BE2C (cell line): Measurements from ENCODE around the gene RNU1-2.
"Not testable (repeated sequence)": the region's sequence is repeated elsewhere in the genome, so short reads cannot be mapped to it uniquely, and the experiment has no call there.

Source experiments
- DNase-seq: peaks from one replicate; pipeline ENCODE4 v3.0.0-alpha.2; 2020
- H3K27me3 ChIP-seq: fragments of 250-450 bp; sonication (Bioruptor Pico); 2 replicates; pipeline ENCODE4 v1.5.1; 2020; ENCODE audit warnings: mild to moderate bottlenecking
- H3K36me3 ChIP-seq: fragments of 250-450 bp; sonication (Bioruptor Pico); 2 replicates; pipeline ENCODE4 v1.5.1; 2020; ENCODE audit warnings: mild to moderate bottlenecking
- H3K4me1 ChIP-seq: fragments of 250-450 bp; sonication (Bioruptor Pico); 2 replicates; pipeline ENCODE4 v1.5.1; 2020
- H3K4me3 ChIP-seq: 2 replicates; pipeline ENCODE4 v1.5.1; 2011; ENCODE audit warnings: low read depth, low read length
- H3K9me3 ChIP-seq: fragments of 250-450 bp; sonication (Bioruptor Pico); 2 replicates; pipeline ENCODE4 v1.5.1; 2020
- TF ChIP-seq, protein P1 (sequence below): IDR thresholded peaks from 2 replicates; pipeline ENCODE4 v1.5.1; 2012; ENCODE audit warnings: mild to moderate bottlenecking, low read depth, low read length

RNU1-2 gene

DNA sequence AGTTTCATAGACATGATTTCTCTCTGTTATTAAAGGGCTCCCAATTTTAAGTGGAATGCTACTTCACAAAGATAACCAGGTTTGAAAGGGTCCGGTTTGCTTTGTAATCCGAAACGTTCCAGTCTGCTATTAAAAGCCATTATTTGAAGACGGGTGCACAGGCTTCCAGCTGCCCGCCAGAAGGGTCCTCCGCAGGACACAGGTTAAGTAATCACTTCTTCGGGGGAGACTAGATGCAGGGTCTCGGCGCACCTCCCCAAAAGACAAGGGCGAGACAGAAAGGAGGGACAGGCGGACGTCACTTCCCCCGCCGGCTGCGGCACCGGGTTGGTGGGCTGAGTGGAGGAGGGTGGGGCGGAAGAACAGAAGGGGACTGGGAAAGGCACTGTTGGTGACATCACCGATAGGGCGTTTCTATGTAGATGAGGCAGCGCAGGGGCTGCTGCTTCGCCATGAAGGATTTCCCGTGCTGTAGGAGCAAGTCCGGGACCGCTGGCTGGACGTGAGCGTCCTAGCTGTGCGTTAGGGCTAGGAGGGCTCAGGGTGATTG lies 8.9 kb downstream of the RNU1-2 start:
- H3K4me1 ChIP-seq: 0 out of 2 replicates have a peak, but pooled peaks cover 4% of the 10 kb centered on the region
- TF ChIP-seq, protein P1, sequence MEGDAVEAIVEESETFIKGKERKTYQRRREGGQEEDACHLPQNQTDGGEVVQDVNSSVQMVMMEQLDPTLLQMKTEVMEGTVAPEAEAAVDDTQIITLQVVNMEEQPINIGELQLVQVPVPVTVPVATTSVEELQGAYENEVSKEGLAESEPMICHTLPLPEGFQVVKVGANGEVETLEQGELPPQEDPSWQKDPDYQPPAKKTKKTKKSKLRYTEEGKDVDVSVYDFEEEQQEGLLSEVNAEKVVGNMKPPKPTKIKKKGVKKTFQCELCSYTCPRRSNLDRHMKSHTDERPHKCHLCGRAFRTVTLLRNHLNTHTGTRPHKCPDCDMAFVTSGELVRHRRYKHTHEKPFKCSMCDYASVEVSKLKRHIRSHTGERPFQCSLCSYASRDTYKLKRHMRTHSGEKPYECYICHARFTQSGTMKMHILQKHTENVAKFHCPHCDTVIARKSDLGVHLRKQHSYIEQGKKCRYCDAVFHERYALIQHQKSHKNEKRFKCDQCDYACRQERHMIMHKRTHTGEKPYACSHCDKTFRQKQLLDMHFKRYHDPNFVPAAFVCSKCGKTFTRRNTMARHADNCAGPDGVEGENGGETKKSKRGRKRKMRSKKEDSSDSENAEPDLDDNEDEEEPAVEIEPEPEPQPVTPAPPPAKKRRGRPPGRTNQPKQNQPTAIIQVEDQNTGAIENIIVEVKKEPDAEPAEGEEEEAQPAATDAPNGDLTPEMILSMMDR: no peak

DNA sequence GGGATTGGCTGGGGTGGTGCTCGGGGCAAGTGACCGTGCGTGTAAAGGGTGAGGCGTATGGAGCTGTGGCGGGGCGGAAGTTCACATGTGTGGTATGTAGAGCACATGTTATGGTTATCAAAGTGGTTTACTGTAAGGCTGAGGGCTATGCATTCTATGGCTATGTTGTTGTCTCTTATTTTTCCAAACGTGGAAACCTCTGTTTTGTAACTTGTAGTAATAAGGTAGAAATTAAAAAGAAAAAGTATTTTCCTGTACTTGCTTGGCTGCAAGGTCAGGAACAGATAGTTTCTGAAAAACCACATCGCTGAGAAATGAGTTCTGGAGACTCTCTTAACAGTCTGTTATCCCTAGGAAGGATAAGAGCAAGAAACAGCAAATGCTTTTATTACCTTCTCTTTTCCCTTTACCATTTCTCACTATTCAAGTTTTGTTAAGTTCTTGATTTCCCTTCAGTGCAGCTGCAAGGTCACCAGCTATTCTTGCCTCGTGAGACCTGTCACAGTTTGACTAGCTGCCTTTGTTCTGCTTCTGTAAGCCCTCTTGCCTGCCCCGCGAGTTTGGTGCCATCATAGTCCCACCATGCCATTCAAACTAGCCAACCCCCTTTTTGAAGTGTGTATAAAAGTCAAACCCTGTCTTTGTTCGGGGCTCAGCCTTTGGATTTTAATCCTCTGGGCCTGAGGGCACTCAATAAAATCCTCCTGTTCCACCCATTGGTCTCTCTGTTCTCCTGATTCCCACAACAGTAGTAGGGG lies 9.5 kb downstream of the RNU1-2 start:
- DNase-seq: no peak
- H3K4me3 ChIP-seq: peak overlapping the region; percentile 61
- no peaks in the 10 kb centered on the region for H3K27me3 ChIP-seq
- no peaks in the 10 kb centered on the region for H3K36me3 ChIP-seq
- H3K4me1 ChIP-seq: 0 out of 2 replicates have a peak, but pooled peaks cover 4% of the 10 kb centered on the region
- no peaks in the 10 kb centered on the region for H3K9me3 ChIP-seq
- TF ChIP-seq, protein P1: no peak

More for the DNA sequence above, 8.9 kb downstream of the RNU1-2 start:
- H3K4me3 ChIP-seq: peak overlapping the region; percentile 61
- H3K9me3 ChIP-seq: no peaks in the 10 kb centered on the region
- H3K36me3 ChIP-seq: no peaks in the 10 kb centered on the region
- H3K27me3 ChIP-seq: no peaks in the 10 kb centered on the region
- DNase-seq: peak; percentile 92

DNA sequence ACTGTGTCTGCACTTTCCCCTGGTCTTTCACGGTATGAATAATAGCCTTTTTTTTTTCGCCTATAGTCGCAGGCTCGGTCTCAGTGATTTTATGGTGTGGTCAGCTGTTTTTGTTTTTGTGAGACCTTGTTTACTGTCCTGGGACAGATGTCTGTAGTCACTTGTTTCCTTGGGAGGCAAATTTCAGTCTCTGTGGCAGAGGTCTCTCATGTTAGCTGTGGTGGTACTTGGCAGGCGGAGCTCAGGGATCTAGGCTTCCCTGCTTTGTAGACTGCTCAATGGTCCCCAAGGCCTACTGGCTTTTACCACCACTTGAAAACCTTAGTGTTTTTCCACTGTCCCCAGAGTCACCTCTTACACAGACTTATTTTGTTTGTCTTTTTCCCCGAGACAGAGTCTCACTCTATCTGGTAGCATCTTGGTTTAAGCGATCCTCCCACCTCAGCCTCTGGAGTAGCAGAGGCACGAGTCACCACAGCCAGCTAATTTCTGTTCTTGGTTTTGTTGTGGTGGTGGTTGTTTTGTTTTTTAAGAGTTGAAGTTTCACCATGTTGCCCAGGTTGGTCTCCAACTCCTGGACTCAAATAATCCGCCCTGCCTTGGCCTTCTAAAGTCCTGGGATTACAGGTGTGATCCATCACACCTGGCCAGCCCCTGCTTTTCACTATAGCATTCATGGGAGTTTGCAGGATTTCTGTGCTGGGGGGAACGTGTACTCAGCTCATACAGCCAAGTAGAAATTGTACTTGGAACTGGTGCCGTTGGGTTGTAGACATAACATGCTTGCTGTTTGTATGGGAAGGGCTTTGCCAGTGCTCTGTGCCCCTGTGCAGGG lies 10.3 kb downstream of the RNU1-2 start:
- H3K36me3 ChIP-seq: no peaks in the 10 kb centered on the region
- no peak for DNase-seq
- no peak overlapping the region for H3K4me3 ChIP-seq
- TF ChIP-seq, protein P1: no peak
- 0 out of 2 replicates have a peak, but pooled peaks cover 4% of the 10 kb centered on the region for H3K4me1 ChIP-seq
- H3K27me3 ChIP-seq: no peaks in the 10 kb centered on the region
- H3K9me3 ChIP-seq: no peaks in the 10 kb centered on the region

DNA sequence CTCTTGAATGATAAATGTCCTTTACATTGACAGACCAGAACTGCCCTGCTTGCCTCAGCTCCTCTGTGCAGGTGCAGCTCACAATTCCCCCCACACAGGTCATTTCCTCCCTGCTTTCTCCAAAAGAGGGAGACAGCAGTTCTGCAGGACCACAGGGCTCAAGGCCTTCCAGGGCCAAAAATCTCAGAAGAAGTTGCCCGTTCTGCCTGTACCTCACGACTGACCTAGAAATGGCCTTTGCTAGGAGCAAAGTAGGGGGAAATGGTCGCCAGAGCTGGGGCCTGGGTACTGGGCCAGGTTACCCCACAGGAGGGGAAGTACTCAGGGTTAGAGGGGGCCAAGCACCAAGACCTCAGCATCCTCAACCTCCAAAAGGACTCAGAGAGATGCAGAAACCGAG lies 11.1 kb downstream of the RNU1-2 start:
- TF ChIP-seq, protein P1: no peak
- no peaks in the 10 kb centered on the region for H3K27me3 ChIP-seq
- no peaks in the 10 kb centered on the region for H3K9me3 ChIP-seq
- H3K4me1 ChIP-seq: 0 out of 2 replicates have a peak, but pooled peaks cover 4% of the 10 kb centered on the region
- no peaks in the 10 kb centered on the region for H3K36me3 ChIP-seq
- H3K4me3 ChIP-seq: no peak overlapping the region
- DNase-seq: no peak

DNA sequence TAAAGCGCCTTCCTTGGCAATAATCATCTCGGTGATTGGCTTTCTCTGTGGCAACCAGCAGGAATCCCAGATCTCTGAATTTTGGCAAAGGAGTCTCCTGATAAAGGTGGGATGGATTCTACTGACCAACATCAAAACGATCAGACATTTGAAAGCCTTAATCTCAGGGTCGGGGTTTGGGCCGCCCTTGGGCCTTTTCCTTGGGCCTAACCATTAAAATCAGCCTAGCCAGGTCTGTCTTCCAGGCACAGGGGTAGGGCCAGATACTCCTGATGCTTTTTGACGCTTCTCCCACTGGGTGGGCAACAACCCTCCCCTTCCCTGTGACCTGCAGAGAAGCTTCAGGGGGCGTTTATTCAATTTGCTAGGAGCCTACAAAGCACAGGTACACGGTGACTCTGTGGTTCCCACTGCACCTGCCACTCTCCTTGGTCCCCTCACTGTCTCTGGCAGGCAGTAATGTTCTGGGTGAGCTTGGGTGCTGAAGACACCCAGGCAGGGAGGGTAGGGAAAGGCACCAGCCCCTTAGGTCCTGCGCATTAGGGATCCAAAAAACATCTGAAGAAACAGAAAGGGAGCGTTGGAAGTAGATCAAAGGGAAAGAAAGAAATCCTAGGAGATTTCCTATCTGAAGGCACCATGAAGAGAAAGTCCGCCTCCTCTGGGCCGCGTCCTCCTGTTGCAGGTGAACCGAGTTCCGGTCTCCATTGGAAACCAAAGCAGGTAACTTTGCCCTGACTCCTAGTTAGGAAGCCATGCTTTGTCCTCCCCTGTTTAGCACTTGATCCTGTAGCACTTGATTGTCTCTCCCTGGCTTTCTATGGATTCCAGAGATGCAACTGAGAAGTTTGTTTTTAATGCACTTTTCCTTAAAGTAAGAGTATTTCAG lies 12.3 kb downstream of the RNU1-2 start:
- Histone ChIP-seq H3K4me1 (0 out of 2 replicates have a peak, but pooled peaks cover 4% of the 10 kb centered on the region), H3K4me3 (no peak overlapping the region), H3K27me3 (no peaks in the 10 kb centered on the region), H3K9me3 (no peaks in the 10 kb centered on the region), H3K36me3 (no peaks in the 10 kb centered on the region)
- no peak for DNase-seq
- TF ChIP-seq, protein P1: no peak

DNA sequence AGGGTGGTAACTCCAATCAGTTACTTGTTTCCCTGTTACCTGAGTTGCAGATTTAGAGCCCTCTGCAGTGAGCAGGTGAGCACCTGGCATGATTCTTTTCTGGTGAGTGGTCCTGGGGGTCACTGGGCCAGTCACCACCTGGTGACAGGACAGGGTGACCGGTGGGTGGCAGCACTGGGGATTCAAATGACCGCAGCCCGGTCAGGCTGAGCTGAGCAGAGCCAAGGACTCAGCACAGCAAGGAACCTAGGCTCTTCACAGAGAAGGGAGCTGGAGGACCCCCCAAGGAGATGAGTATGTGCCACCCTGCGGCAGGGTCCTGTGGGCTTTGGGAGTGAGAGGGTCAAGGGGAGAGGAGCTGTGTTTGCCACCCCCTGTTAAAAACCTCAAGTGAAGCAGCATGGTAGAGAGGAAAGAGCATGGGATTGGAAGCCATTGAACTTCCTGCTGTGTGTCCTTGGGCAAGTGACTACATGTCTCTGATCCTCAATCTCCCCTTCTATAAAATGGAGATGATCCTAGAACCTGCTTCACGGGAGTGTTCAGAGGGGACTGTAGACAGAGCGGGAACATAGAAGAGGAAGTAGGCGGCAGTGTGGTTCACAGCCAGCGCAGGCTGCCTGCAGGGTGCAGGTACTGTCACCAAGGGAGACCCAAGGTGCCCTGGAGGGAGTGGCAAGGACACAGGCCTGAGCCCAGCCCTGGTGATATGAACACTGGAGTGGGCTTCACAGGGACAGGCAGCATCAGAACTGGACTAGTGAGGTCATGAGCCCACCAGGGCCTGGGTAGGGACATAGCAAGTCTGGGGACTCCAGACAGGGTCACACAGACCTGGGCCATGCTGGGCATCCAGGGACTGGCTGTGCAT lies 16.3 kb downstream of the RNU1-2 start:
- DNase-seq, H3K9me3 ChIP-seq, H3K36me3 ChIP-seq, H3K4me1 ChIP-seq, H3K4me3 ChIP-seq, H3K27me3 ChIP-seq: not testable (repeated sequence)

DNA sequence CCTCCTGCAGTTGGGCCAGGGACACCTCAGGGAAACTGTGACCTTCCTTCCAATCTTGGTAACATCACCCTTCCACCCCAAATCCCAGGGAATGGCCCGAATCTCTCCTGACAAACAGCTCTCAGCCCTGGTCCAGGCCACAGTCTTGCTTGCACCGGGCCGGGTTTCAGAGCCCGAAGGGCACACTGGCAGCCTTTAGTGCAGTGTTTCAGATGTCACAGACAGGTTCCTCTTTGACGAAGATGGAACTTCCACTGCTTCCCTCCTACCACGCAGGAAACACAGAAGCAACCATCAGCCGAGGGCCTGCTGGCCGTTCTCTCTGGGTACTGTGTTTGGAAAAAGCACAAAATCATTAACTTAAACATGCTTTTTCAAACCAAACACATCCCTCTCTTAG lies 17.0 kb downstream of the RNU1-2 start:
- H3K4me1 ChIP-seq, H3K4me3 ChIP-seq, H3K36me3 ChIP-seq, H3K27me3 ChIP-seq, DNase-seq, H3K9me3 ChIP-seq: not testable (repeated sequence)
